Measurements from ENCODE around the gene CD55. TPM values are rescaled to one million over a fixed set of nuclear protein-coding genes. Genes with fewer than 3 reads are reported as not detected.

CD55 gene
- polyA plus RNA-seq, 1 of the 3 experiments (the other 2 are of a cell fraction) = 10.4 TPM

GRCh38 chr1:207277241-207277640, 44.2 kb upstream of the CD55 start:
- DNase-seq = no peak
- no peak overlapping the region for H3K4me2 ChIP-seq
- TF ChIP-seq CHD2 (IDR thresholded peaks at IDR 0.05; ENCODE audit: low read length, partially characterized antibody) = no peak
- no peak for TF ChIP-seq RFX5 (IDR thresholded peaks at IDR 0.05; ENCODE audit: low read length)
- no peak for TF ChIP-seq TEAD4 (IDR thresholded peaks at IDR 0.05; ENCODE audit: borderline replicate concordance, insufficient read depth)
- TF ChIP-seq GABPA (IDR thresholded peaks at IDR 0.05; ENCODE audit: low read depth) = no peak
- no peak for TF ChIP-seq PBX3 (IDR thresholded peaks at IDR 0.05)
- no peak for TF ChIP-seq RXRA (IDR thresholded peaks at IDR 0.05; ENCODE audit: borderline replicate concordance, low read depth)
- no peak for TF ChIP-seq MXI1 (IDR thresholded peaks at IDR 0.05; ENCODE audit: low read depth, low read length)
- no peak for TF ChIP-seq TCF12 (IDR thresholded peaks at IDR 0.05)
- no peak for TF ChIP-seq ELF1 (IDR thresholded peaks at IDR 0.05)
- TF ChIP-seq NRF1 (IDR thresholded peaks at IDR 0.05; ENCODE audit: low read depth, low read length) = no peak
- no peak for TF ChIP-seq NFIC (IDR thresholded peaks at IDR 0.05; ENCODE audit: borderline replicate concordance)
- TF ChIP-seq POLR2AphosphoS5 (IDR thresholded peaks at IDR 0.05; ENCODE audit: low read depth, low read length) = no peak
- no peak for TF ChIP-seq USF1 (IDR thresholded peaks at IDR 0.05; ENCODE audit: borderline replicate concordance, low read depth)
- ChIA-PET POLR2A (no interaction called here), CTCF (no interaction called here)
- H3K36me3 ChIP-seq (replicated peaks in 1 of 2; ENCODE audit: control insufficient read depth in 1 of 2, insufficient read depth in 2 of 2, low read length in 1 of 2) = no peaks in the 10 kb centered on the region
- no peaks in the 10 kb centered on the region; a peak in 1 of 4 replicates for H3K4me1 ChIP-seq (ENCODE audit: control insufficient read depth in 1 of 2, insufficient read depth in 2 of 2, low read depth in 1 of 2, low read length in 1 of 2)
- H3K4me3 ChIP-seq (ENCODE audit: low read depth in 2 of 2, low read length in 1 of 2) = no peak overlapping the region
- 7% methylated on average over 1 of the region's 1 CpG for WGBS (ENCODE audit: low lambda C conversion rate)
- H3K27me3 ChIP-seq (ENCODE audit: insufficient read depth) = no peaks in the 10 kb centered on the region
- H3F3A ChIP-seq (replicated peaks; ENCODE audit: insufficient read depth) = no peaks in the 10 kb centered on the region
- no peaks in the 10 kb centered on the region for H3K9me2 ChIP-seq
- no peak overlapping the region for H2AFZ ChIP-seq (ENCODE audit: low read depth)
- H3K9me3 ChIP-seq = 0 out of 2 replicates have a peak, but pooled peaks cover 4% of the 10 kb centered on the region
- no peaks in the 10 kb centered on the region for H3K79me2 ChIP-seq (ENCODE audit: insufficient read depth)
- H4K20me1 ChIP-seq (ENCODE audit: insufficient read depth) = no peaks in the 10 kb centered on the region
- H3K27ac ChIP-seq (ENCODE audit: low read depth in 2 of 2, low read length in 1 of 2) = no peak overlapping the region
- no peak overlapping the region for H3K9ac ChIP-seq

- Histone ChIP-seq H3K4me1 (ENCODE audit: control insufficient read depth in 1 of 2, insufficient read depth in 2 of 2, low read depth in 1 of 2, low read length in 1 of 2) (no peaks in the 10 kb centered on the region; a peak in 1 of 4 replicates), H3K27ac (ENCODE audit: low read depth in 2 of 2, low read length in 1 of 2) (no peak overlapping the region), H3K79me2 (ENCODE audit: insufficient read depth) (no peaks in the 10 kb centered on the region), H3F3A (replicated peaks; ENCODE audit: insufficient read depth) (no peaks in the 10 kb centered on the region), H3K9me3 (no peaks in the 10 kb centered on the region), H4K20me1 (ENCODE audit: insufficient read depth) (no peaks in the 10 kb centered on the region), H3K36me3 (replicated peaks in 1 of 2; ENCODE audit: control insufficient read depth in 1 of 2, insufficient read depth in 2 of 2, low read length in 1 of 2) (no peaks in the 10 kb centered on the region), H3K4me3 (ENCODE audit: low read depth in 2 of 2, low read length in 1 of 2) (no peak overlapping the region), H3K9ac (no peak overlapping the region), H3K9me2 (no peaks in the 10 kb centered on the region), H3K27me3 (ENCODE audit: insufficient read depth) (no peaks in the 10 kb centered on the region), H3K4me2 (no peak overlapping the region), H2AFZ (ENCODE audit: low read depth) (no peak overlapping the region)
- no peak for DNase-seq
- ChIA-PET POLR2A (no interaction called here), CTCF (no interaction called here)
- TF ChIP-seq FOXM1 (IDR thresholded peaks at IDR 0.05; ENCODE audit: low read depth) (no peak), USF1 (IDR thresholded peaks at IDR 0.05; ENCODE audit: borderline replicate concordance, low read depth) (no peak), CTCF (IDR thresholded peaks at IDR 0.05) (no peak), TEAD4 (IDR thresholded peaks at IDR 0.05; ENCODE audit: borderline replicate concordance, insufficient read depth) (no peak), USF2 (IDR thresholded peaks at IDR 0.05; ENCODE audit: borderline replicate concordance, low read depth, low read length) (no peak), ELF1 (IDR thresholded peaks at IDR 0.05) (no peak), RCOR1 (IDR thresholded peaks at IDR 0.05; ENCODE audit: low read length) (no peak), SMC3 (IDR thresholded peaks at IDR 0.05; ENCODE audit: low read depth, low read length) (no peak), PBX3 (IDR thresholded peaks at IDR 0.05) (no peak), TCF12 (IDR thresholded peaks at IDR 0.05) (no peak), SIN3A (IDR thresholded peaks at IDR 0.05; ENCODE audit: borderline replicate concordance, low read depth, low read length) (no peak)
- 43% methylated on average over 2 of the region's 2 CpGs for WGBS (ENCODE audit: low lambda C conversion rate)
Measured at GRCh38 chr1:207279652-207280051, 41.8 kb upstream of the CD55 start.
